ENCODE data around the gene TALDO1.

GRCh38 chr11:790721-791564 lies 43.7 kb downstream of the TALDO1 start:
- TF ChIP-seq CTCF (conservative IDR thresholded peaks at IDR 0.05; ENCODE audit: low read depth, low read length) (no peak), EZH2 (IDR thresholded peaks at IDR 0.05; ENCODE audit: borderline replicate concordance, low read depth, low read length, poor library complexity, severe bottlenecking) (no peak)
